NCI-H2171 treated with DMSO at 0.1 percent for 48 hours (cell line): ENCODE data around the gene BUD31.
A peak's percentile ranks its signal among the peaks of the same experiment; 100 is the strongest.
"Not testable (repeated sequence)": the region's sequence is repeated elsewhere in the genome, so short reads cannot be mapped to it uniquely, and the experiment has no call there.

Source experiments
- DNase-seq: peaks from one replicate; lab custom pipeline; 2025; lab: John Stamatoyannopoulos, UW

Gene BUD31

GRCh38 chr7:99408379-99409191 is at the start of gene BUD31, which contains the start of gene PDAP1:
Gene BUD31, plus strand, starts transcription at chr7:99408969. Its CDS starts 2,124 bp downstream, at chr7:99411093.
Gene PDAP1, minus strand, starts transcription at chr7:99408597. Its CDS starts 49 bp downstream, at chr7:99408548.
- DNase-seq, result peak; percentile 94

DNA sequence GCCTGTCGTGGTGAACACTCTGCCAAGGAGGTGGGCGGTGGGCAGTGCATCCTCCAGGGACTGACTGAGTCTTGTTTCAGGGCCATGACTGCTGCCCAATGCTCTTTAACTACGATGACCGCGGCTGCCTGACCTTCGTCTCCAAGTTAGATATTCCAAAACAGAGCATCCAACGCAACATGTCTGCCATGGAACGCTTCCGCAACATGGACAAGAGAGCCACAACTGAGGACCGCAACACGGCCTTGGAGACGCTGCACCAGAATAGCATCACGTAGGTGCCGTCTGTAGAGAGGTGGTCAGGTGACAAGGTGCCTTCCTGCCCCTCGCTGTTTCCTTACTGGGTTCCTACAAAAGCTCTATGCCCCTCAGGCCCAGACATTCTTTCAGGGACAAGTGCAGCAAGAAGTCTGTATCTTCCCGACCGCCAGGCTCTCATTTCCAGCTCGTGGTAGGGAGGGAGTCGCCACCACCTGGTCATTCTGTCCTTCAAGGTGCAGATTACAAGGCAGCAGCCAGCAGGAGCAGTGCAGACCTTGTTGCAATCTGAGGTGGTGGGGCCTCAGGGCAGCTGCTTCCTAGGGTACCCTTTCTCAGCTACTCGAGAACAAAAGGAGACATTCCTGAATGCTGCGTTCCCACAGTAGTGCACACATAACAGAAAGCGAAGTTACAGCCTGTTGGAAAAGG is 49.2 kb upstream of the BUD31 start:
- DNase-seq, result no peak

DNA sequence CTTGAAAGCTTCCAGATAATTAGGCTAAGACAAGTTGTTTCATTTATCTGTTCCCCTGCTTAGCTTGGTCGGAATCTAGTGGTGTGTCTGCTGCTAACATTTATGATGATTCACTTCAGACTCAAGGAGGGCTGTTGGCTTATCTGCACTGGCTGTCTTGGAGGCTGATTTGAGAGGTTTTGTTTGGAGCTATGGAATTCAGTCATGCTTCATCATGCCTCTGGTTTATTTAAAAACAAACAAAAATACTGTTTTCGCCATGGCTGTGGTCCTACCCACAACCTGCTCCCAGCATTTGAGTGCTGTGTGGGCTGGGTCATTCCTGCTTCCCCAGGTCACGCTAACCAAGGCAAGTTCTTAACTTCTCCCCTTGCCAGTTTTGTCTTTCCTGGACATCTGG is 46.0 kb upstream of the BUD31 start:
- no peak for DNase-seq

DNA sequence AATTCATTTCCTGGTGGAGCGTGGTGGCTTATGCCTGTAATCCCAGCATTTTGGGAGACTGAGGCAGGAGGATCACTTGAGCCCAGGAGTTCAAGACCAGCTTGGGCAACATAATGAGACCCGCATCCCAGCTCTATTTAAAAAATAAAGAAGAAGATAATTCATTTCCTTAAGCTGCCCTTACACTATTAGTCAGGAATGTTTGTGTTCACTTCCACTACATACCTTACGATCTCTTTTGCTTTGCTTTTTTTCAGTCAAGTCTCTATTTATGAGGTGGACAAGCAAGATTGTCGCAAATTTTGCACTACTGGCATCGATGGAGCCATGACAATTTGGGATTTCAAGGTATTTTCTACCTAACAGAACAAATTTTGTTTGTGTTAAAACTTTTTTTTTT is 45.5 kb upstream of the BUD31 start:
- DNase-seq, result no peak

- DNase-seq, result peak; percentile 21
Observed at GRCh38 chr7:99365318-99366141, 43.2 kb upstream of the BUD31 start.

- no peak for DNase-seq
Observed at GRCh38 chr7:99366646-99367045, 42.1 kb upstream of the BUD31 start.

- DNase-seq, result no peak
Observed at GRCh38 chr7:99368750-99369389, 39.9 kb upstream of the BUD31 start.

DNA sequence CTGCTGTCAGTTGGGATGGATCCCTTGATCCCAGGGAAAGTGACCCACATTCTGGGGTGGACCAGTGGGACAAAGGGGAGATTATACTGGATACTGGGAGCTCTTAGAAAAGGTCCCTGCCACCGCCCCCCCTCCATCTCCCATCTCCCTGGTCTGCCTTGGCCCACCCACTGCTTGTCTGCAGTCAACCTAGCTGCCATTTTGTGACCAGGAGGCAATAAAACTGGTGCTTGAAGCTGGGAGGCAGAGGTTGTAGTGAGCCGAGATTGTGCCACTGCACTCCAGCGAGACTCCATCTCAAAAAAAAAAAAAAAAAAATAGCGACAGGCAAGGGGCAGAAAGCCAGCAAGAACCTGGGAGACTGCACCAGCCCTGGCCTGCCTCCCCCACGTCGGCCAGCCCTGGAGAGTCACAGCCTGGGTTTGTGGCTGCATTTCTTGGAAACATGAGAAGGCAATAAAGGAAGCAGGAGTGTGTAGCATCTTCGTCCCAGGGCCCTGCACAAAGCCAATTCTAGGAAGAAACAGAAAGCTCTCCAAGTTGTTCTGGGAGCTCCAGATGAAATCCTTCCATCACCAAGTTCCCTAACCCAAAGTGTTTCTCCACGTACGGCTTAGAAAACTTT is 38.9 kb upstream of the BUD31 start:
- DNase-seq, result no peak

- DNase-seq, result no peak
Observed at GRCh38 chr7:99371376-99371920, 37.3 kb upstream of the BUD31 start.

GRCh38 chr7:99372275-99373090 is 36.3 kb upstream of the BUD31 start:
- no peak for DNase-seq

GRCh38 chr7:99373091-99374066 is 35.4 kb upstream of the BUD31 start:
- no peak for DNase-seq

- no peak for DNase-seq
Observed at GRCh38 chr7:99374111-99375064, 34.4 kb upstream of the BUD31 start, which contains the start of gene ARPC1B. Gene ARPC1B, plus strand, starts transcription at chr7:99374730. Its CDS starts 10,985 bp downstream, at chr7:99385715.

DNA sequence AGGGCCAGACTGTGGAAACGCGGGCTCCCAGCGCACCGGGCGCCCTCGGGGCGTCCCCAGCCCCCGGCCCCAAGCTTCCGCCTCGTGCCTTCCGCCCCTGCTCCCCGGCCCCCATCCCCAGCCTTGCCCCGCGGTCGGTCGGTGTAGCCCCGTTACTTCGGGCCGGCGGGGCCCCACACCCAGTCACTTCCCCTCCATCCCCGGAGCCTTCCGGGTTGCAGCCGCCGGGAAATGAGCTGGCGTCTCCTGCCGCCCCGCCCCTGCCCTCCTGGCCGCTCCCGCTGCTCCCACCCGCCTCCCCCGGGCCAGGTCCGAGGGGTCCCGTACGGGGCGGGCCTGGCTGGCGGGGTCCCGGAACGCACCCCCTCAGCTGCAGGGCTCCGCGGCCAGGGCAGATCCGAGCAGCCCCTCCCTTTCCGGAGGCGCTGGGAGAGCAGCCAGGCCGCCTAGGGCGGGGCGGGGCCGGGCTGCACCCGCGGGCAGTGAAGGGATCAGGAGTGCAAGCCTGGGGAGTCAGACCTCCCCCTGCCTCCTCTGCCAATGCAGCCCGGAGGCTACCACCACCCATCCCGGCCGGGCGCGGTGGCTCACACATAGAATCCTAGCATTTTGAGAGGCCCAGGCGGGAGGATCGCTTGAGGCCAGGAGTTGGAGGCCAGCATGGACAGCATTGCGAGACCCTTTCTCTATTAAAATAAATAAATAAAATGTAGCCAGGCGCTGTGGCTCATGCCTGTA is 33.5 kb upstream of the BUD31 start:
- DNase-seq, result peak; percentile 14

GRCh38 chr7:99379043-99379577 is 29.7 kb upstream of the BUD31 start:
- no peak for DNase-seq

GRCh38 chr7:99379693-99380031 is 29.1 kb upstream of the BUD31 start:
- not testable (repeated sequence) for DNase-seq

GRCh38 chr7:99380032-99380822 is 28.5 kb upstream of the BUD31 start:
- no peak for DNase-seq
